Hematopoietic multipotent progenitor cell treated with erythropoietin and hydrocortisone succinate and interleukin-3 and kit ligand, for 6 days (in vitro differentiated cells): Measurements from ENCODE around the gene CDC25B.
"Not testable (repeated sequence)": the region's sequence is repeated elsewhere in the genome, so short reads cannot be mapped to it uniquely, and the experiment has no call there.

Source experiments
- DNase-seq: peaks from one replicate; pipeline ENCODE4 v3.0.0-alpha.2; 2015

Gene CDC25B

GRCh38 chr20:3786665-3787323 is 9.3 kb upstream of the CDC25B start, which contains the start of gene CENPB:
Gene CENPB (minus strand): TSS chr20:3786740. CDS start chr20:3786483, 257 bp downstream.
- DNase-seq: peak; percentile 91

GRCh38 chr20:3787324-3788014 is 8.6 kb upstream of the CDC25B start:
- DNase-seq: no peak

DNA sequence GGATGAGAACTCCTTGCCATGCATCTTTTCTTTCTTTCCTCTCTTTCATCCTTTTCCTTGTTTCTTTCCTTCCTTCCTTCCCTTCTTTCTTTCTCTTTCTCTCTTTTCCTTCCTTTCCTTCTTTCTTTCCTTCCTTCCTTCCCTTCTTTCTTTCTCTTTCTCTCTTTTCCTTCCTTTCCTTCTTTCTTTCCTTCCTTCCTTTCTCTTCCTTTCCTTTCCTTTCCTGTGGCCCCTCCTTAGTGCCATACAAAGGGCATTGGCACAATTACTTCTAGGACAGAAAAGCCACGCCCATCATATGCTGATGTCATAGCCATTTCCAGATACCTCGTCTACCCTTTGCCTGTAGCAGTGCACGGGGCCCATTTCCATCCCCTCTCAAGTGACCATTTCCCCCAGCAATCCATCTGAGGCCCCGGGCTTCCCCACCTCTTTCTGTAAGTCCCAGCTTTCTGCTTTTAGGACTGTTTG is 7.4 kb upstream of the CDC25B start:
- peak; percentile 66 for DNase-seq

DNA sequence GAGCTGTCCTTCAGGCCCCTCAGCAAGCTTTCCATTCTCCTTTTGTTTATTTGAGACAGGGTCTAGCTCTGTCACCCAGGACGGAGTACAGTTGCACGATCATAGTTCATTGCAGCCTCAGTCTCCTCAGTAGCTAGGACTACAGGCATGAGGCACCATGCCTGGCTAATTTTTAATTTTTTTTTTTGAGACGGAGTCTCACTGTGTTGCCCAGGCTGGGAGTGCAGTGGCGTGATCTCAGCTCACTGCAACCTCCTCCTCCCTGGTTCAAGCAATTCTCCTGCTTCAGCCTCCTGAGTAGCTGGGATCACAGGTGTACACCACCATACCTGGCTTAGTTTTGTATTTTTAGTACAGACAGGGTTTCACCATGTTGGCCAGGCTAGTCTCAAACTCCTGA is 6.9 kb upstream of the CDC25B start:
- not testable (repeated sequence) for DNase-seq

GRCh38 chr20:3794168-3794567 is 1.9 kb upstream of the CDC25B start:
- not testable (repeated sequence) for DNase-seq

DNA sequence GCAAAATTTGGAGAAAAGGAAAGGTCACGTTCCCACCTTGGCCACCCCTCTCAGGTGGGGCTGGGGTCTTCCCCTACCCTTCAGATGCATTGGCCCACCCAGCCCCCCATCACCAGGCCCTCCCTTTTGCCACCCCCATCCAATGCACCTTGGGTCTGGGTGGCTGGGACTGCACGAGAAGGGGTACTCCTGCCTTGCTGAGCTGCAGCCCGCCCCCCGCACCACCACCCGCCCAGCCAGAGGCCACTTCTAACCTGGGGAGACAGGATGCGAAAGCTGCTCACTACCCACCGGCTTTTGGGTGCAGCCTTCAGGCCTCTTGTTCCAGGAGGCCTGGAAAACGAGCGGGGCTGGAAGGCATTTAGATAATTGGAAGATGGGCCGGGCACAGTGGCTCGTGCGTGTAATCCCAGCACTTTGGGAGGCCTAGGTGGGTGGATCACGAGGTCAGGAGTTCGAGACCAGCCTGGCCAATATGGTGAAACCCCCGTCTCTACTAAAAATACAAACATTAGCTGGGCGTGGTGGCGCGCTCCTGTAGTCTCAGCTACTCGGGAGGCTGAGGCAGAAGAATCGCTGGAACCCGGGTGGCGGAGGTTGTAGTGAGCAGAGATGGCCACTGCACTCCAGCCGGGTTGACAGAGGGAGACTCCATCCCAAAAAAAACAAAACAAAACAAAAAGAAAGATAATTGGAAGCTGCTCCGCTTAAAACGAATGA is 1.2 kb upstream of the CDC25B start:
- no peak for DNase-seq

DNA sequence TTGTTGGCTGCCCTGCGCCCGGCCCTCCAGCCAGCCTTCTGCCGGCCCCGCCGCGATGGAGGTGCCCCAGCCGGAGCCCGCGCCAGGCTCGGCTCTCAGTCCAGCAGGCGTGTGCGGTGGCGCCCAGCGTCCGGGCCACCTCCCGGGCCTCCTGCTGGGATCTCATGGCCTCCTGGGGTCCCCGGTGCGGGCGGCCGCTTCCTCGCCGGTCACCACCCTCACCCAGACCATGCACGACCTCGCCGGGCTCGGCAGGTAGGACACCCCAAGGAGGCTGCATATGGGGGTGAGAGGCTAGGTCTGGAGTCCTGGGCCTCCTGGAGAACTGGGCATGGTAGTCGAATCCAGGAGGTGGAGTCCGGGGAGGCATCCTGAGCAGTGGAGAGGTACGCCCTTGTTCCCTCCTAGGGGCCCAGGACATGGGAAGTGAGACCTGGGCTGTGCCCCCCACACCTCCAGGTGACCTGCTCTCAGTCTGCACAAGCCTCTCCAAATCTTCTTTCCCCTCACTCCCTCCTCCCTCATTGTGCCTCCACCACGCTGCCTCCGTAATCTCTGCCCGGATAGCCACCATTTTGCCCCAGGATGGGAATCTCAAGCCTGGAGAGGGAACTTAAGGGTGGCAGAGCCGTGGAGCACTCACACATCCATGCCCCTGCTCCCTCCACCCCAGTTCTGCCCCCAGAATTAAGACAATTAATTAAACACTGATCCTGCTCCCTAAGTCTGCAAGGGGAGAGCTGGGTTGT is 541 bp downstream of the CDC25B start:
- DNase-seq: no peak

GRCh38 chr20:3797226-3797545 is 1.1 kb downstream of the CDC25B start:
- DNase-seq: no peak

- peak; percentile 54 for DNase-seq
Measured at GRCh38 chr20:3797592-3798372, 1.7 kb downstream of the CDC25B start.

DNA sequence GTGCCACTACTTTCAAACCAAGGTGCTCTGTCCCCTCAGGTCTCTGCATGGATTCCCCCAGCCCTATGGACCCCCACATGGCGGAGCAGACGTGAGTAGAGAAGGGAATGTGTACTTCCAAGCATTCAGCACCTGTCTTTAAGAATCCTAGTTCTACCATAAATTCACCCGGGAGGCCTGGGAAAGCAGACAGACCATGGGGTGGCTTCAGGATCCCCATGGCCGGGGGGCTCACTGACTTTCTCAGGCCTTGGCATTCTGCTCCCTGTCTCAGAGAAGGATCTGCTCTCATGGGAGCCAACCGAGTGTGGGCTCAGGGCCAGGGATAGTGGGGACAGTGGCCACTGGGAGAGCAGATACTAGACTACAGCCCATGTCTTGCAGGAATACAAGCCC is 2.3 kb downstream of the CDC25B start:
- no peak for DNase-seq

DNA sequence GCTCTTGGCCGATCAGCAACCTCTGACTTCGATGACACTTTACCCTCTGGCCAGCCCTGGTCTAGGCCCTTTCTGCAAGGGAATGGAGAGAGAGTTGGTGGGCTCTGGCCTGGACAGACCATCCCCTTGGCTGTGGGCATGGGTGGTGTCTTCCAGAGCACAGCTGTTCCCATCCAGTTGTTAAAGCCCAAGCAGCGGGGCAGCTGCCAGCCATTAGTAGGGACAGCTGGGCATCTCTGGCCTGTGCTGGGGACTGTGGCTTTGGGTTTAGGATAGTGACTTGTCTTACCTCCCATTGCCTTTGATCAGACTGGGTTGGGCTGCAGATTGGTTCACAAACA is 2.8 kb downstream of the CDC25B start:
- DNase-seq: no peak

DNA sequence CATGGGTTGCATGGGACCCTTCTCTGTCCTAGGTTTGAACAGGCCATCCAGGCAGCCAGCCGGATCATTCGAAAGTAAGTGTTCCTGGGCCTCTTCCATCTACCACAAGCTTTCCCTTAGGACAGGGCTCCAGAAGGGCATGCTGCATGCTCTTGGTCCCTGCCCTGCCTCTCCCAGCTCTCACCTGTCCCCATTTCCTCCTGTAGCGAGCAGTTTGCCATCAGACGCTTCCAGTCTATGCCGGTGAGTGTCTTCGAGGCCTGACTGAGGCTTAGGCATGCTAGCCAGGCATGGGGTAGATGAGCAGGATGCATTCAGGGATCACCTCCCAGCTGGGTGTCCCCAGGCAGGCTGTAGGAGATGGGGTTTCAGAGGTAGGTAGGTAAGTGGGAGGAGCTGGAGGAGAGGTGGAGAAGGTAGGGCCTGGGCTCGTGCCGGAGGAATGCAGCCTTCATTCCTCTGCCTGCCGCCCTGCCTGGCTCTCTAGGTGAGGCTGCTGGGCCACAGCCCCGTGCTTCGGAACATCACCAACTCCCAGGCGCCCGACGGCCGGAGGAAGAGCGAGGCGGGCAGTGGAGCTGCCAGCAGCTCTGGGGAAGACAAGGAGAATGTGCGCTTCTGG is 4.3 kb downstream of the CDC25B start:
- no peak for DNase-seq

DNA sequence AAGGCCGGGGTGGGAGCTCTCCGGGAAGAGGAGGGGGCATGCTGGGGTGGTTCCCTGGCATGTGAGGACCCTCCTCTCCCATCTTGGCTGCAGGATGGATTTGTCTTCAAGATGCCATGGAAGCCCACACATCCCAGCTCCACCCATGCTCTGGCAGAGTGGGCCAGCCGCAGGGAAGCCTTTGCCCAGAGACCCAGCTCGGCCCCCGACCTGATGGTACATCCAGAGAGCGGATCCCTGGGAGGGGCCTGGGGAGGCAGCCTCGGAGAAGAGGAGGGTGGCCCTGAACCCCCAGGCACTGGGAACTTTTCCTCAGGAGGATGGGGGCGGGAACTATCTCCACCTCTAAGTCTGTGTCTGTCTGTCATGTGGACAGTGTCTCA is 4.8 kb downstream of the CDC25B start:
- DNase-seq: no peak

GRCh38 chr20:3801299-3801698 is 5.2 kb downstream of the CDC25B start:
- DNase-seq: no peak

DNA sequence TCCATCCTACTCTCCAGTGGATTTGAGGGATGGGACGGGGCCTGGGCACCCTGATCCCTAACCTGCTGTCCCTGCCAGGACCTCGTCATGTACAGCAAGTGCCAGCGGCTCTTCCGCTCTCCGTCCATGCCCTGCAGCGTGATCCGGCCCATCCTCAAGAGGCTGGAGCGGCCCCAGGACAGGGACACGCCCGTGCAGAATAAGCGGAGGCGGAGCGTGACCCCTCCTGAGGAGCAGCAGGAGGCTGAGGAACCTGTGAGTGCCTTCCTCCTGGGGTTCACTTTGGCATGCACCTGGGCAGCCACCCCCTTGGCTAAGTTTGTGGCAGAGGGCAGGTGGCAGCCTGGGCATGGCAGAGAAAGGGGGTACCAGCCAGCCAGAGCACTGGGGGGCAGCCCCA is 5.7 kb downstream of the CDC25B start:
- DNase-seq: no peak

DNA sequence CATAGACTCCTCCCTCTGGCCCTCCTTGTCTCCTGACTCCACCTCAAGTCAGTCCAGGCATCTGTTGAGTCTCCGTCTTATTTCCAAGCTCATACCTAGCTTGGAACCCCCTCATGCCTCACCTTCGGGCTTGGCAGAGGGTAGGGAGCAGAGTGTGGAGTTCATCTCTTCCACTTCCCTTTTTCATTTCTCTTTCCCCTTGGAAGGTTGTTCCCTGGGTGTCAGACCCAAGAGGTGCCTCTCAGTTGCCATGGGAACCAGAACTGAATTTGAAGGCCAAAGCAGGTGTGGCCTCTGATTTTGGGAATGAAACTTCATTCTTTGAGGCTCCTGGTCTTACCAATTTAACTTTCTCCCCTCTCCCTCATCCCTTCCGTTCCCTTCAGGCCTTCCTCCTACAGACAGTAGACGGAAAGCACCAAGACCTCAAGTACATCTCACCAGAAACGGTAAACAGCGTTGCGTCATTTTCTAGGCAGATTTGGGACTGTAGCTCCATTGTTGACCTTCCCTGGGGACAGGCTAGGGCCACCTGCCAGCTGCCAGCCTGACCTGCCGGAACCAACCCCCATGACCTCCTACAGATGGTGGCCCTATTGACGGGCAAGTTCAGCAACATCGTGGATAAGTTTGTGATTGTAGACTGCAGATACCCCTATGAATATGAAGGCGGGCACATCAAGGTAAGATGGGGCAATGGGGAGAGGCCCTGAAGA is 6.6 kb downstream of the CDC25B start:
- DNase-seq: no peak

DNA sequence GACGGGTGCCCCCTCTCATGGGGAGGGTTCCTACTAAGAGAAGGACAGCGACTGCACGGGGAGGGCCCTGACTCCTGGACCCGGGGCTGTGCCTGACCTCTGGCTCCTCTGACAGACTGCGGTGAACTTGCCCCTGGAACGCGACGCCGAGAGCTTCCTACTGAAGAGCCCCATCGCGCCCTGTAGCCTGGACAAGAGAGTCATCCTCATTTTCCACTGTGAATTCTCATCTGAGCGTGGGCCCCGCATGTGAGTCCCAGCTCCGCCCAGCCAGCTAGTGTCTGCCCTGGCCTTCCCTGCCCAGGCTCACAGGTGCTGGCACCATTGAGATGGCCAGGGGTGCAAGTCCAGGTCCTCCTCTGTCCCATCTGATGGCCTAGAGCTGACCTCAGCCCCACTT is 7.2 kb downstream of the CDC25B start:
- no peak for DNase-seq

DNA sequence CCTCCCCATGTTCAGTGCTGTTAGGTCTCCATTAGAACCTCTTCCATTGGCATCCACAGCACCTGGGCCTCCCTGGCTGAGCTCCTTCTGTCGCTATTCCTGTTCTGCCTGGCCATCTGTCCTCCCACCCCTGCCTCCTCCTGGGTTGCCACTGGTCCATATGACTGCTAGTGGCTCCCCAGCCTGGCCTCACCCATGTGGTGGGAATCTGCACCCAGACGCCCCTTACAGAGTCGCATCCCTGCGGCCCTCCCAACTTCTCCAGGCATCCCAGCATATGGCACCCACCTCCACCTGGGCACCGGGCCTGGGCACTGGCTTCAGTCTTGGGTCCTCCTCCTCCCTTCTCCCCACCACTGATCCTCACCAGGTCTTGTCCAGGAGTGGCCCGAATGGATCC is 7.7 kb downstream of the CDC25B start:
- DNase-seq: no peak

DNA sequence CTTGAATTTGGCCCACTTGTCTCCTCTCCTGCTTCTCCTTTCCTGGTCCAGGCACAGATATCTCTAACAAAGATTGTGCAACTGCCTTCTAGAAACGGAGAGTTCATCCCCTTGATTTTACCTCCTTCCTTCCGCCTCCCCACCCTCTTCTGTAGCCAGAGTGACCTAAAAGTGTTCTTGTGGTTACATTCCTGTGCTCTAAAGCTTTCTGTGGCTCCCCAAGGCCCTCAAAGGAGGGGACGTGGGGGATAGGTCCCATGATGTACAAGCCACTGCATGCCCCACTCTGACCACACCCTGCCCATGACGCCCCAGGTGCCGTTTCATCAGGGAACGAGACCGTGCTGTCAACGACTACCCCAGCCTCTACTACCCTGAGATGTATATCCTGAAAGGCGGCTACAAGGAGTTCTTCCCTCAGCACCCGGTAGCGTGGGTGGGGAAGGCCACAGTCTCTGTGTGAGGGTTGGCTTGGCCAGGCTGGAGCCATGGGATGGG is 8.2 kb downstream of the CDC25B start:
- DNase-seq: no peak

GRCh38 chr20:3804781-3805180 is 8.7 kb downstream of the CDC25B start:
- DNase-seq: no peak

GRCh38 chr20:3808544-3808943 is 12.4 kb downstream of the CDC25B start:
- no peak for DNase-seq
